ENCODE results near the gene KIF16B.

GRCh38 chr20:16541226-16541625 is 32.0 kb downstream of the KIF16B start:
- TF ChIP-seq CTCF (IDR thresholded peaks at IDR 0.05) (no peak), POLR2A (IDR thresholded peaks at IDR 0.05) (no peak)

Measured in breast epithelium (tissue), 3 donors.